Stimulated activated CD8-positive, alpha-beta memory T cell treated with anti-CD3 and anti-CD28 coated beads, Interleukin-4, amount 100 ng/mL, for 4 hours (primary cell): ENCODE data around the gene DLK2.
"Not testable (repeated sequence)": the region's sequence is repeated elsewhere in the genome, so short reads cannot be mapped to it uniquely, and the experiment has no call there.

Experiments used
- DNase-seq, 2 donors: peaks; one replicate each; pipeline ENCODE4 v3.0.0-alpha.2; 2020; ENCODE audit warnings: low read depth in 2 of 2, low spot score in 1 of 2

Gene DLK2, protein sequence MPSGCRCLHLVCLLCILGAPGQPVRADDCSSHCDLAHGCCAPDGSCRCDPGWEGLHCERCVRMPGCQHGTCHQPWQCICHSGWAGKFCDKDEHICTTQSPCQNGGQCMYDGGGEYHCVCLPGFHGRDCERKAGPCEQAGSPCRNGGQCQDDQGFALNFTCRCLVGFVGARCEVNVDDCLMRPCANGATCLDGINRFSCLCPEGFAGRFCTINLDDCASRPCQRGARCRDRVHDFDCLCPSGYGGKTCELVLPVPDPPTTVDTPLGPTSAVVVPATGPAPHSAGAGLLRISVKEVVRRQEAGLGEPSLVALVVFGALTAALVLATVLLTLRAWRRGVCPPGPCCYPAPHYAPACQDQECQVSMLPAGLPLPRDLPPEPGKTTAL

DNA sequence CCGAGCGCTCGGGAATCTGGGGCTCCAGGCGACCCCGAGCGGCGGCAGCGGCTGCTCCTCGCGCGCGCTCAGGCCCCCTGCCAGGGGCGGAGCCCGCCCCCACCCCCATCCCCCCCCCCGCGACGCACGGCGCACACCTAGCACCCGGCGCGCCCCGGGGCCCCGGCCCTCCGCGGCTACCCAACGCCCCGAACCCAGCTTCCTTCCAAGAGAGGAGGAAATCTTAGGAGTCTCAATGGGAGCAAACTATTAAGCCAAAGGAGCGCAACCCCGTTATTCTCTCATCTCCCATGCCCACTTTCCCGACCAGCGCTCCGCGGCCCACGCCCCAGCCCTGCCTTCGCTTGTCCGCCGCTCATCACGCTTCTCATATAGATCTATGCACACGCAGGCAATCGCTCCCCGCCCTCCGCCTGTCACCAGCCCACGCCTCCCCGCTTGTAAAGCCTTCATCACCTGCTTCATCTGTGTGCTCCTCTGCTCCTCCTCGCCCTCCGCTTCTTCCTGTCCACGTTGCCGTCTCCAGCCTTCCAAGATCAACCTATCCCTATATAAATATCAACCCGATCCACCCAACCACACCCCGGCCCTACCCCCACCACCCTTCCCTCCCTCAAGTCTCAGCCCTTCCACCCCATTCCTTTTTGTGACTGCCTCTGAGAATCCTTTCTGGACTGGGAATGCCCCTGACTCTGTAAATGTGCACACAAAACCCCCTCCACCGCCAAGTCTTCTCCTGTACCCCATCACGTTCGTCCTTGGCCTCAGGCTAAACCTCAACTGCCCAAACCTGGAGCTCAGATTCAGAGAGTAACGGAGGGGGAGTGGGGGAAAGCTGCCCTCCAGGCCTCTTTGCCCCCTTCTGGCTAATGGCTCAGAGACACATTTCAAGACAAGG, at the start of gene DLK2:
Gene DLK2 (minus strand): TSS at position 18 of the 898 bp plus-strand sequence. CDS start 723 bp downstream, outside the sequence.
- peak; percentile 37 to 45 for DNase-seq

DNA sequence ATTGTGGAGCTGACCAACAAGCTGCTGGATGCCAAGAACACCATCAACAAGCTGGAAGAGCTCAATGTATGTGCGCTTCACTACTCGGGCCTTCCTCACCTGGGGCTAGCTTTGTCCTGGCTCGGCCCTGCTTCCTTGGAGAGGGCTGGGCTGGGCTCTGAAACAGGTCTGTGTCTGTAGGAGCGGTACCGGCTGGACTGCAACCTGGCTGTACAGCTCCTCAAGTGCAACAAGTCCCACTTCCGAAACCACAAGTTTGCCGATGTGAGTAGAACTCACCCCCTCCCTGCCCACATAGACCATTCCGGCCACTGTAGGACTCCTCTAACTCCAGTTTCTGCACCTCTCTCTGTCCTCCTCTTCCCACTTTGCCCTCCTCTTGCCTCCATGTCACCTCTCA, 48.1 kb upstream of the DLK2 start:
- no peak for DNase-seq

DNA sequence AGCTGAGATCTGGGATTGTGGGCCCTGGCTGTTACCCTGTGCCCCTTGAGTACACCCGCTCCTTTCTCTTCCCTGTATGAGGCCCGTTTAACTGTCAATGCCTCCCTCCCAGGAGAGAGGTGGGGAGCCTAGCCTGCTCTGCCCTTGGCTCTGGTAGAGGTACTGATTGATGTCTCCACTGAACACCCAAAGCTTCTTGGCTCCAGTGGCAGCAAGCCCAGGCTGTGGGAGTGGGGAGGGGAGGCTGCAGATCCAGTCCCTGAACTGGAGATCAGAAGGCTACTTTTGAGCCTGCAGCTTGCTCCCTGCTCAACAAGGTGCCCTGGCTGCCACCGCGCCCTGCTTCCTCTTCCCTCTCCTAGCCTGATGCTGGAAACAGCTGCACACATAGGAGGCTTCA, 47.3 kb upstream of the DLK2 start:
- DNase-seq, result no peak

DNA sequence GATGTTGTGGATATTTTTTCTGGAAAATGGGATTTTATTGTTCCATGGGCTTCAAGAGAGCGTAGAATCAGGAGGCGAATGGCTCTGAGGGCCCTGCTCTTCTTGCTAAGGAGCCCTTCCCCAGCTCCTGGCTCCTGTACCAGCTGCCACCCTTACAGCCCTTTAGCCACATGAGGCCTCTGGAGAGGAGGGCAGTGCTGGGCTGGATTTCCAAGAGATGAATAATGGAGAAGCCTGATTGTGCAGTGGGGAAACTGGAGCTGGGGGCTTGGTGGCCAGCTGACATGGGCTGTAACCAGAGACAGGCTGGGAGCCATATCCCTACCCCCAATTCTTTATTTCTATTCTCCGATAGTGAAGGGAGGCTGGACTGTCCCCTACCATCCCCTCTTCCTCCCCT, 45.6 kb upstream of the DLK2 start:
- DNase-seq, result no peak

DNA sequence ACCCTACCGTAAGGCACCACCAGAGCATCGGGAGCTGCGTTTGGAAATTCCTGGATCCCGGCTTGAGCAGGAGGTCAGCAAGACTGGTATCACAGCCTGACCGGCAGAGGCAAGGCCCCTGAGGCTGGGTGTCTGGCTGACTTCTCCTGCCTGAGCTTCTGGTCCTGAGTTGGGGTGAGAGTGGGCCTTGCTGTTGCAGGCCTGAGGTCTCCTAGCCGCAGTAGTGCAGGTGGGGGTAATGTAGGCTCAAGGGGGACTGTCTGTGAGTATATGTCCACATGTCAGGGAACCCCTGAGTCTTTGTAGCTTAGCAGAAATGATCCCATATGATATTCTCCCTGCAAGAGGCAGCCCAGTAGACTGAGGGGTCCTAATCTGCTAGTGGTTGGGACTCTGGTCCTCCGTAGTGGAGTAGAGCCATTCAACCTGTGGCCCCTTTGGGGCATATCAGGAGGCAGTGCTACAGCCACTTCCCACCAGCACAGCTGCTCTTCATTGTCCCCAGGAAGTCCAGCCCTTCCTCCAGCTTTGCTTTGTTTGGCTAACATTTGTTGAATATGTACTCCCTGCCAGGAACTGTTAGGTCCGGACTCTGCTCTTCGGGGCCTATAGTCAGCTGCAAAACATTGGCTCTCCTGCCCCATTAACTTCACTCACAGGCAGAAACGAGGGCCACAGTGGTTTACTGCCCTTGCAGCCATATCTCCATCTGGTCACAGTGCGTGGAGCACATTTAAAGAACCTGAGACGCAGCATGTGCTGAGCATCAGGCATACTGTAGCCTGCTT, 43.9 kb upstream of the DLK2 start:
- DNase-seq, result no peak

DNA sequence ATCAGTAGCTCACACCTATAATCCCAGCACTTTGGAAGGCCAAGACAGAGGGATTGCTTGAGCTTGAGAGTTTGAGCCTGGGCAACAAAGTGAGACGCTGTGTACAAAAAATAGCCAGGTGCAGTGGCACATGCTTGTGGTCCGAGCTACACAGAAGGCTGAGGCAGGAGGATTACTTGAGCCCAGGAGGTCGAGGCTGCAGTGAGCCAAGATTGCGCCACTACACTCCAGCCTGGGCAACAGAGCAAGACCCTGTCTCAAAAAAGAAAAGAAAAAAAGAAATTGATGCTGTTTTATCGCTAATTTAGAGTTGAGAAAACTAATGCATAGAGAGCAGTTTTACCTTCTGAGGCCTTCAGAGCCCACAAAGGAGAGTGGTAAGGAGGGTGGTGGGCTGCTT, 42.9 kb upstream of the DLK2 start:
- DNase-seq, result not testable (repeated sequence)

DNA sequence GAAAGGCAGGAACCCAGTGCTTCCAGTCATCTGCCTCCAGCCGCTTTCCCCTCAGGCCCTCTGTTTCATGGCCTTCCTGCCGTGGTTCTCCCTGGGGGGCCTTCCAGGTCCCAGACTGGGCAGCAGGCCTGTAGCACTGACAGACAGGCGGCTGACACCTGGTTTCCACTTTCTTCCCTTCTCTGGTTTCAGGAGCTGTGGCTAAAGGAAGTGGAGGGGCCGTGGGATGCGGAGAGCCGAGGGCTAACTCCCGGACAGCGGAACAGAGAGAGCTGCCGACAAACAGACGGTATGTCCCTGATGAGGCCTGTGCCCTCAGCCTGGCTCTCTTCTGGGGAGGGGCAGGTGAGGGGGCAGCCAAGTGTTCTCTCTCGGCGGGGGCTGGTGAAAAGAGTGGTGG, 42.3 kb upstream of the DLK2 start:
- DNase-seq, result no peak

DNA sequence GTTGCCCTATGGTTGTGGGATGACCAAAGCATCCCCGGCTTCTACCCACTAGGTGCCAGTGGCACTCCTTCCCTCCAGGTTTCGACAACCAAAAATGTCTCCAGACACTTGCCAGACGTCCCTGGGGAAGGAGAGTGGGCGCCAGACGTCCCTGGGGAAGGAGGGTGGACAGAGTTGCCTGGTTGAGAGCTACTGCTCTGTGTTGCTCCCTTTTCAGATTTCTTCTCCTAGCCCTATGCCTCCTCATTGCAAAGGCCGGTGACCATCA, 41.7 kb upstream of the DLK2 start:
- no peak for DNase-seq

DNA sequence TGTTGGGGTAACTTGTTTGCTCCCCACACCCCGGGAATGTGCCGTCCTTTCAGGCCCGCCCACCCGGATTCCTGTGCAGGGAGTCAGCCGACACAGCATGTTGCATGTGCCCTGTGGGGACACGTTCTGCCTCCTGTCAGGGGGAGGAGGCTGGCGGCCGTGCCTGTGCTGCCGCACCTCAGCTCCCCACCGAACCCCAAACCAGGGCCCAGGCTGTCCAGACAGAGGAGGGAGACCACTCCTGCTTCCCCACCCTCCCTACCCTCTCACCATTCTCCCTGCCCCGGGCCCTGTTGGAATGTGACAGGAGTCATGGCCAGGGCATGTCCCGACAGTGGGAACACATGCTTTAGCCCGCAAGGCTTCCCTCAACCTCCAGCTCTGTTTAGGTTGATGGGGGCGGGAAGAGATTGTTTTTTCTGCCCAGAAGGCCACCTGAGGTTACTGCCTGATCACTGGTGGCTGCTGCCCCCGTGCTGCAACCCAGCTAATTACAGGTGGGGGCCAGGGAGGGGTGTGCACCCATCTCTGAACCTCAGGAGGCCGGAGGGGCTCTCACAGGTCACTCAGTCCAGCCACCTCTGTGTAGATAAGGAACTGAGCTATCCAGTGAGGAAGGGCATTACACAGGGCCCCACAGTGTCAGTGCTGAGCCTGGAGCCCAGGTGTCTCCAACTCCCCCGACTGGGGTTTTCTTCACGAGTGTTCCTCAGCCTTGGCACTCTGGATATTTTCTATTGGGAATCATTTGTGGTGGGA, 41.2 kb upstream of the DLK2 start:
- DNase-seq, result no peak

DNA sequence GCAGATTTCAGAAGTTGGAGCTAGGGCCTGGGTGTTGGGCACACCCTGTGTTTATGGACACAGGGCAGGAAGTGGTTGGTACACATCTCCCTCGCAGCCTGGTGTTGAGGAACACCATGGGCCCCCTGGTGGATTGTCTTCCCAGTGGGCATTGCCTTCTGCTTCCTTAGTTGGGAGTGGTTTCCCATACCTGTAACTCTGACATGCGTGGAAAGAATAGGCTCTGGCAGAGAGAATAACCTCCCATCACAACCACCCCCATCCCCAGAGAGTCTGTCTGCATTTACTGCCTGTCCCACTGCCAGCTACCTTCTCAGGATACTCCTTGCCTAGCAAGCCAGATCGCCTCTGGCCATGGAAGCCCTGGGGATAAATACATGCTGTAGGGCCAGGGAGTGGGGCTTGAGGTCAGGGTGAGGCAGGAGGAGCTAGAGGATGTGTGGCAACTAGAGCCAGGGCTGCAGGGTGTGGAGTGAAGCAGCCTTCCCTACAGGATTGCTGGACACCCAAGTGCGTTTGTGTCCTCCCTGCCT, 40.1 kb upstream of the DLK2 start:
- DNase-seq, result no peak

DNA sequence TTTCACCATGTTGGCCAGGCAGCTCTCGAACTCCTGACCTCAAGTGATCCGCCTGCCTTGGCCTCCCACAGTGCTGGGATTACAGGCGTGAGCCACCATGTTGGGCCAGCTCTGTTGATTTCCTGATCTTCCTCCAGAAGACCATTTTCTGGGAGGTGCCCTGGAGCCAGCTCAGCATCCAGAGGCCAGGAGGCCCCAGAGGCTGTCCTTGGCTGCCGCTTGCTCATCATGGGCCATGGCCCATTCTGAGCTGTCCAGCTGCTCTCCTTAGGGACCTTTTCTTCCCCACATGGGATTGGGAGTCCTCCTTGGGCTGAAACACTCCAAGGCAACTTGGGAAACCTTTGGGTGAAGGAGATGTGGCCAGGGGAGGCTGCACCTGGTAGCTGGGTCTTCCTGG, 39.4 kb upstream of the DLK2 start:
- no peak for DNase-seq

DNA sequence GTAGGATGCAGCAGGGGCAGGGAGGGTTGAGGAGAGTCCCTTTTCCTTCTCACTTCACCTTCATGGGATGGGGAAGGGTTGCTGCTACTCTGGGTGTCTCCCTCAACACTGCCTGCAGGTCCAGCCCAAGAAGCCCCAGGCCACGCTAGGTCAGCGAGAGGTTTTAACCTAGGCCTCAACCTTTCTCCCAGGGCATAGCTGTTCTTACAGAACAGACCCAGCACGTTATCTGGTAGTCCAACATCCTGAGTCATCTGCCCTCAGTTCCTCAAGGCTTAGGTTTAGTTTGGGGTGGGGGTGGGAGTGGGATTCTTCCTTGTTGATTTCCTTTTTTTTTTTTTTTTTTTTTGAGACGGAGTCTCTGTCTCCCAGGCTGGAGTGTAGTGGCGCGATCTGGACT, 39.0 kb upstream of the DLK2 start:
- DNase-seq, result no peak

DNA sequence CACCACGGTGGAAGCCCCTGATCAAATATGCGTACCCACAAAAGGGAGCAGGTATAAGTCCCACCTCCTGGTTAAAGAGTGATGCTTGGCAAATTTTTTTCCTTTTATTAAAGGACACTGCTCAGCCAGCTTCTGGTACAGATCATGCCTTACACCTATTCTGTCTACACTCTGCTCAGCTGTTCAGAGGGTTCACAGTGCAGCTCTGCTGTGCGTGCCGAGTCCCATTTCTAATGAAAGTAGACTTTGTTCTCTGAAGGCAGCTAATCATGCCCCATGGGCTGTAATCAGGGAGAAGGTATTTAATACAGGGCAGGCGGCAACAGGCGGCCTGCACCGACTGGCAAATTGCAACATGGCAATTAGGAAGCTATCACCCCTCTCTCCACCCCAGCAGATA, 38.5 kb upstream of the DLK2 start:
- no peak for DNase-seq

DNA sequence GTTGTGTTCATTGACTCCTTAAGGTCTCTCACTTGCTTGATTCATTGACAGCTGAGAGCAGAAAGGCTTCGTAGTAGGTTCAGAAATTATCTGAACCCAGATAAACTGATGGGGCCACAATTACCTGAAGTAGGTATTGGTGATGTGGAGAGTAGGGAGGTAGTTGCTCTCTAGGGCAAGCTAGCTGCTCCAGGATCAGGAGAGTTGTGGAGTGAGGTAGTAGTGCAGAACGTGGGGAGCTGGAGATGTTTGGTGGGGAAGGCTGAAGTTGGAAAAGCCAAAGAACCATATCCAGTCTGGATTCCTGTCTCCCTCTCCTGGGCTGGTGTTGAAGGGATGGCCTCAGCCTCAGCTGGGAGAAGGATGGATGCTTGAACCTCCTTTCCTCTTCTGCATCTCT, 37.9 kb upstream of the DLK2 start:
- DNase-seq, result no peak

DNA sequence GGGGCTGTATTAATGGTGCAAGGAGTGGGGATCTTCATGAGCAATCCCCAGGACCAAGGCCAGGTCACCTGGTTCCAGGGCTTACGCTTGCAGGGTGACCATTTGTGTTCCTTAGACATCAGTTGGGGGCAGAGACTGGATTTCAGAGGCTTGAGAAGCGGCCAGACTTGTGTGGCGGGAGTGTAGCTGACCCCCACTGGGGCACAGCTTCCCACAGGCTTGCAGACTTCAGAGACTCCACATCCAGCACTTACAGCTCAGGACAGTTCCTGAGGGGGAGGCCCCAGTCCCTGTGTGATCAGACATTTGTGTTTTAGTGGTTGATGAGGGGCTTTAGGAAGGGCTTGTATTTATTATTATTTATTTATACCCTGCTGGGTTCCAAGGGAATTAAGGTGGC, 37.3 kb upstream of the DLK2 start:
- no peak for DNase-seq

DNA sequence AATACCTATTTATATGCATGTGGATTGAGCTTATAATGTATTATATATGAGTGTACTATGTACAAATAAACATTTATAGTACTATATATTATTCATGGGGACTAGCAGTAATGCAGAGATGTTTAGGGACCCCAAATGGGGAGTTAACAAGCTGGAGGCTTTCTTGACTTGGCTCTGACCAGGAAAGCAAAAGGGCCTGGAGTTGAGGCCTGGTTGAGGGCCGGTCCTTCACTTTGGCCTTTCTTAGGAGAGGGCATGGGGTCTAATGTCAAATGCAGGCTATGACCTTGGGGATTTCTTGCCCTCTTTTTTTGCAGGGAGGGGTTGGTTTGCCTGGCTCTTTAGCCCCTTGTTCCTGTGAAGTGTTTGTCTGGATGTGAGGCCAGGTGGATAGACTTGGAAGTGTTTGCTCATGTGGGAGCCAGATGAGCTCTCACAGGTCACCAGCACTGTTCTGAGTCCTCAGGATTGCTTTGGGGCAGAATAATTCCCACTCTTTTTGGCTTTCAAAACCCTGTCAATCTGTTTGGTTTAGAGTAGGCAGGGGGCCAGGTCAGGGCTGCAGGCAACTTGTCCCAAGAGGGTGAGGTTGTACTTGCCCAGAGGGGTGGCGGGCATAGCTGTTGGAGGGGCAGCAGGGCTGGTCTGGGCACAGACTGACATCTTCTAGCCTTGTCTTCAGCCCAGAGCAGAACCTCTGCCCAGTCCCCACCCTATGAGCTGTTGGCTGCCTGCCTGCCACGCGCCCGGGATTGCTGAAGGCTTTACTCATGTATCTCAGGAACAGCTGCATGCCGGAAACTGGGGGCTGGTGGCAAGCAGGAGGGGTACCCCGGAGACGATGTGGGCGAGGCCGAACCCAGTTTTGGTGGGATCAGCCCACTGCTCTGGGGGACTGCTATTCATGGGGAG, 36.7 kb upstream of the DLK2 start:
- no peak for DNase-seq

DNA sequence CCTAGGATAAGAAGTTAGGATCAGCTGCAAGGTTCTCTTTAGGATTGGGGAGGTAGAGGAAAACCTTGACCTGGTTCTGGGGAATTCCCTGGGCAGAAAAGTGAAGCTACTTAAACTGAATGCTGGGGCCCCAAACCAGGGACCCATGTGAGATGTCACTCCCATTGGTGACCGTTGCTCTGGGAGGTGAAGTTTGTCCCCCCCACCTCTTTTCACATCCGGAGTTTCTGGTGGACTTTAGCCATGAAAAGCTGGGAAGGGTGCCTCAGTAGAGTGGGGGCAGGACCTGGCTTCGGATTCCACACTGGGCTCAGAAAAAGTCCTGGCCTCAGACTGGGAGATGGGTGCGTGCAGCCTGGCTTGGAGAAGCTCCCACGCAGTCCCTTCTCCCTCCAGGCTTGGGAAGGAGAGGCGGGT, 35.2 kb upstream of the DLK2 start:
- no peak for DNase-seq

DNA sequence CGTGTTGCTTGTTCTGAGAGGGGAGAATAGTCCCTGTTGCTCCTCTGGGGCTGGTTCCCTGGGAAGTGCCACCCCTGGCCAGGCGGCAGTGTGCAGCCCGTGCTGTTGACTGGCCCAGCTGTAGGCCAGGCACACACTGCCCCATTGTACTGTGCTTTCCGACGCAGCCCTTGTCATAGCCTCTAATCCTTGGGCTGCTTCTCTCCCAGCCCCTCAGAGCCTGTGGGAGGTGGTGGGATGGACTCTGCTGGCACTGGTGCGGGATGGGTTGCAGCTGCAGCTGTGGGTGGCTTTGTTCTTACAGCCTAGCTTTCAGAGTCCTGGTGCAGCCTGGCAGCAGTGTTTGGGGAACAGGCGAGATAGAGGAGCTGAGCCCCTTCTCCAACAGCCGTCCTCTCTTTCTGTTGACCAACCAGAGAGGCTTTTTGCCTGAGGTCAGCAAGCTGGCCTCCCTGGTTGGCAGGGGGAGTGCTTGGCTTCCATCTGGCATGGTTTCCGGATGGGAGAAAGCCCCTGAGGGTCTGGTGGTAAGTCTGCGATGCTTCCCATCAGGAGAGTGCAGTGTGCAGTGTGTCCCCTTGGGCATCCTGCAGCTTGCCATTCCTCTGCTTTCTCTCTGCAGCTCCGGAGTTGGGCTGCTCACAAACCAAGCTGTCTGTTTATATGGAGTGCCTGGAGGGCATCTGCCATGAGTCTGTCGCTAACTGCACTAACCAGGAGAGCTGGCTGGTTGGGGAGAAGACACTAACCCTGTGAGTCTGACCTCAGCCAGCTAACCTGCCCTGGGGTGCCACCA, 34.1 kb upstream of the DLK2 start:
- DNase-seq, result no peak

DNA sequence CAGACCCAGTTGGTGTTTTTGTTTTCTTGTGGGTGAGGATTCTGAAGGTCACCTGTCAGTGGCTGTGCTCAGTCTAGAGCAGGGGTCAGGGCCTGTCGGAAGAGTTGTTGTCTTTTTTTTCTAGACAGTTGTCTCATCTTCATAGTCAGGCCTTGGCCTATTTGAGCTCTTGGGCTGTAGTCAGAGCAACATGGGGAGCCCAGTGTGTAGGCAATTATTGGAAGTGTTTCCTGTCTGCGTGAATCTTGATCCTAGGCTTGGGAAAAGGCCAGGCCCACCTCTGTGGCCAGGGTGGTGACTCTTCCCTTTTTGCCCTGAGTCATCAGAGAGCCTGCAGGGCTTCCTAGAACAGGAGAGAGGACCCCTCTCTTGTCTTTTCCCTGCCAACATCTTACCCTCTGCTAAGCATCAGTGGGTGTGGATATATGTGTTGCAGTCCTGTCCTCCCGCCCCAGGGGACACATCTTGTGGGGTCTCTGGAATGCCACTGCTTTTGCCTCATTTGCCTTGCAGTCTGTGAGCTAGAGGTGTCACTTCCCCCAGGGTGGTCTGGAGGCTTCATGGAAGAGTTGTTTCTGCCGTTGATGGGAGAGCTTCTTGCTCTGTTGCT, 33.4 kb upstream of the DLK2 start:
- no peak for DNase-seq
